ENCODE results near the gene PIK3R3. TPM values are rescaled to one million over a fixed set of nuclear protein-coding genes. Genes with fewer than 3 reads are reported as not detected.

PIK3R3 gene
- total RNA-seq, 1 experiment from 2014 or later: 1.6 TPM

DNA sequence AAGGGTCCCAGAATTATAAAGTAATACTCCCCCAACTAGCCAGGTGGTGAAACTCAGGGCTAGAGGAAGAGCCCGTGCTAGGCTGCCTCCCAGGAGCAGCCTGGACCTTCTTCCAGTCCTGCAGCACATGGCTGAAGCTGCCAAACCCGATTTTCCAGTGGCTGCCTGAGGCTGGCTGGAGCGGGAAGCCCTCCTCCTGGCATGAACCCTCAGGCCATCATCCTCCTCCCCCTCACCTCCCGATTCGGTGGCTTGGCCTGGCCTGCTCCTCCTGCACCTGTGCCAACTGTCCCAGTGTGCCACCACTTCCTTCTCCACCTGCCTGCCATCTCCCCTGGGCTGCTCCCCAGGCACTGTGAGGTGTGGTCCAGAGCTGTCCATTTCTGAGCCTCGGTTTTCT, 39.4 kb upstream of the PIK3R3 start:
- Histone ChIP-seq H3K27ac (ENCODE audit: low read depth, low read length) (peak overlapping the region; percentile 25; the same call in 1 of the 2 replicates), H3K9ac (ENCODE audit: low read length) (no peak overlapping the region), H2AFZ (ENCODE audit: low read depth, low read length, poor library complexity, severe bottlenecking) (peak overlapping the region; percentile 80), H3K27me3 (ENCODE audit: insufficient read depth, low read length) (no peaks in the 10 kb centered on the region), H3K4me3 (replicated peaks in 1 of 2; ENCODE audit: low read depth in 1 of 2, low read length in 2 of 2) (no peak overlapping the region), H3K4me2 (ENCODE audit: low read length) (peak overlapping the region; percentile 47), H3K36me3 (ENCODE audit: control insufficient read depth in 1 of 2, insufficient read depth in 2 of 2, low read length in 2 of 2) (no peaks in the 10 kb centered on the region), H3K9me3 (ENCODE audit: control insufficient read depth in 1 of 2, insufficient read depth in 1 of 2, low read depth in 1 of 2, low read length in 2 of 2) (no peaks in the 10 kb centered on the region), H3K79me2 (ENCODE audit: insufficient read depth, low read length) (no peaks in the 10 kb centered on the region), H3K4me1 (ENCODE audit: control insufficient read depth in 1 of 2, insufficient read depth in 2 of 2, low read length in 2 of 2) (peaks cover 39 to 42% of the 10 kb centered on the region in 2 experiments), H3K9me2 (ENCODE audit: insufficient read depth) (no peaks in the 10 kb centered on the region), H4K20me1 (ENCODE audit: insufficient read depth) (no peaks in the 10 kb centered on the region)
- BruUV-seq (replicated peaks): no TSS peak
- no peak for DNase-seq (ENCODE audit: low read depth, low spot score)
- ChIA-PET POLR2A (interaction anchor here (0.6 kb wide), 1 partner anchor 139 kb away, joined by 3 read pairs; no protein-coding TSS in a partner anchor), CTCF (interaction anchor here (2.1 kb wide), 1 partner anchor 52 kb away, joined by 9 read pairs; no protein-coding TSS in a partner anchor), RAD21 (ENCODE audit: low non-redundant PET in 1 of 2, low total read pairs in 2 of 2, uncharacterized antibody in 2 of 2, unreplicated experiment in 2 of 2) (interaction anchor here in 1 of 2 experiments (1.4 kb wide), 1 partner anchor 132 kb away, joined by 3 read pairs; no protein-coding TSS in a partner anchor)
- intact Hi-C loops (cut with micrococcal nuclease): no loop called here
- ATAC-seq: peak; percentile 48
- TF ChIP-seq JUND (IDR thresholded peaks at IDR 0.05) (no peak), CEBPB (IDR thresholded peaks at IDR 0.05; ENCODE audit: low read depth) (no peak), ZFX (IDR thresholded peaks at IDR 0.05) (no peak), TCF7L2 (IDR thresholded peaks at IDR 0.05; ENCODE audit: borderline replicate concordance, extremely low read depth, insufficient read depth, insufficient read length) (no peak), CBX3 (IDR thresholded peaks at IDR 0.05; ENCODE audit: low read depth) (0 out of 2 replicates have a peak, but pooled peaks have one; percentile 39), POLR2A (IDR thresholded peaks at IDR 0.05; ENCODE audit: borderline replicate concordance, extremely low read depth, insufficient read depth, insufficient read length) (no peak), POLR2AphosphoS5 (IDR thresholded peaks at IDR 0.05; ENCODE audit: low read depth, low read length) (peak; percentile 36; the same call in 1 of the 2 replicates), SIN3A (IDR thresholded peaks at IDR 0.05; ENCODE audit: low read depth) (no peak), EZH2phosphoT487 (IDR thresholded peaks at IDR 0.05; ENCODE audit: borderline replicate concordance) (no peak), EZH2 (IDR thresholded peaks at IDR 0.05) (no peak), FOSL1 (IDR thresholded peaks at IDR 0.05; ENCODE audit: low read depth) (no peak), ZNF274 (IDR thresholded peaks at IDR 0.05; ENCODE audit: low read depth, low read length) (no peak), ELF1 (IDR thresholded peaks at IDR 0.05; ENCODE audit: borderline replicate concordance, low read depth) (no peak), YY1 (IDR thresholded peaks at IDR 0.05; ENCODE audit: extremely low read depth, insufficient replicate concordance, low read depth, low read length) (no peak), SRF (IDR thresholded peaks at IDR 0.05; ENCODE audit: low read depth) (no peak), EGR1 (IDR thresholded peaks at IDR 0.05; ENCODE audit: low read depth) (0 out of 2 replicates have a peak, but pooled peaks have one; percentile 22)
- TF ChIP-seq, protein P1, sequence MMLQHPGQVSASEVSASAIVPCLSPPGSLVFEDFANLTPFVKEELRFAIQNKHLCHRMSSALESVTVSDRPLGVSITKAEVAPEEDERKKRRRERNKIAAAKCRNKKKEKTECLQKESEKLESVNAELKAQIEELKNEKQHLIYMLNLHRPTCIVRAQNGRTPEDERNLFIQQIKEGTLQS (IDR thresholded peaks at IDR 0.05): no peak
- TF ChIP-seq, protein P2, sequence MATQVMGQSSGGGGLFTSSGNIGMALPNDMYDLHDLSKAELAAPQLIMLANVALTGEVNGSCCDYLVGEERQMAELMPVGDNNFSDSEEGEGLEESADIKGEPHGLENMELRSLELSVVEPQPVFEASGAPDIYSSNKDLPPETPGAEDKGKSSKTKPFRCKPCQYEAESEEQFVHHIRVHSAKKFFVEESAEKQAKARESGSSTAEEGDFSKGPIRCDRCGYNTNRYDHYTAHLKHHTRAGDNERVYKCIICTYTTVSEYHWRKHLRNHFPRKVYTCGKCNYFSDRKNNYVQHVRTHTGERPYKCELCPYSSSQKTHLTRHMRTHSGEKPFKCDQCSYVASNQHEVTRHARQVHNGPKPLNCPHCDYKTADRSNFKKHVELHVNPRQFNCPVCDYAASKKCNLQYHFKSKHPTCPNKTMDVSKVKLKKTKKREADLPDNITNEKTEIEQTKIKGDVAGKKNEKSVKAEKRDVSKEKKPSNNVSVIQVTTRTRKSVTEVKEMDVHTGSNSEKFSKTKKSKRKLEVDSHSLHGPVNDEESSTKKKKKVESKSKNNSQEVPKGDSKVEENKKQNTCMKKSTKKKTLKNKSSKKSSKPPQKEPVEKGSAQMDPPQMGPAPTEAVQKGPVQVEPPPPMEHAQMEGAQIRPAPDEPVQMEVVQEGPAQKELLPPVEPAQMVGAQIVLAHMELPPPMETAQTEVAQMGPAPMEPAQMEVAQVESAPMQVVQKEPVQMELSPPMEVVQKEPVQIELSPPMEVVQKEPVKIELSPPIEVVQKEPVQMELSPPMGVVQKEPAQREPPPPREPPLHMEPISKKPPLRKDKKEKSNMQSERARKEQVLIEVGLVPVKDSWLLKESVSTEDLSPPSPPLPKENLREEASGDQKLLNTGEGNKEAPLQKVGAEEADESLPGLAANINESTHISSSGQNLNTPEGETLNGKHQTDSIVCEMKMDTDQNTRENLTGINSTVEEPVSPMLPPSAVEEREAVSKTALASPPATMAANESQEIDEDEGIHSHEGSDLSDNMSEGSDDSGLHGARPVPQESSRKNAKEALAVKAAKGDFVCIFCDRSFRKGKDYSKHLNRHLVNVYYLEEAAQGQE (IDR thresholded peaks at IDR 0.05; ENCODE audit: low read depth): no peak
- TF ChIP-seq, protein P3, sequence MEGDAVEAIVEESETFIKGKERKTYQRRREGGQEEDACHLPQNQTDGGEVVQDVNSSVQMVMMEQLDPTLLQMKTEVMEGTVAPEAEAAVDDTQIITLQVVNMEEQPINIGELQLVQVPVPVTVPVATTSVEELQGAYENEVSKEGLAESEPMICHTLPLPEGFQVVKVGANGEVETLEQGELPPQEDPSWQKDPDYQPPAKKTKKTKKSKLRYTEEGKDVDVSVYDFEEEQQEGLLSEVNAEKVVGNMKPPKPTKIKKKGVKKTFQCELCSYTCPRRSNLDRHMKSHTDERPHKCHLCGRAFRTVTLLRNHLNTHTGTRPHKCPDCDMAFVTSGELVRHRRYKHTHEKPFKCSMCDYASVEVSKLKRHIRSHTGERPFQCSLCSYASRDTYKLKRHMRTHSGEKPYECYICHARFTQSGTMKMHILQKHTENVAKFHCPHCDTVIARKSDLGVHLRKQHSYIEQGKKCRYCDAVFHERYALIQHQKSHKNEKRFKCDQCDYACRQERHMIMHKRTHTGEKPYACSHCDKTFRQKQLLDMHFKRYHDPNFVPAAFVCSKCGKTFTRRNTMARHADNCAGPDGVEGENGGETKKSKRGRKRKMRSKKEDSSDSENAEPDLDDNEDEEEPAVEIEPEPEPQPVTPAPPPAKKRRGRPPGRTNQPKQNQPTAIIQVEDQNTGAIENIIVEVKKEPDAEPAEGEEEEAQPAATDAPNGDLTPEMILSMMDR (IDR thresholded peaks at IDR 0.05 in 2 of 3, conservative IDR thresholded peaks at IDR 0.05 in 1 of 3; ENCODE audit: borderline replicate concordance in 1 of 3, insufficient read depth in 1 of 3, low read depth in 2 of 3, low read length in 2 of 3): no peak
- TF ChIP-seq, protein P4, sequence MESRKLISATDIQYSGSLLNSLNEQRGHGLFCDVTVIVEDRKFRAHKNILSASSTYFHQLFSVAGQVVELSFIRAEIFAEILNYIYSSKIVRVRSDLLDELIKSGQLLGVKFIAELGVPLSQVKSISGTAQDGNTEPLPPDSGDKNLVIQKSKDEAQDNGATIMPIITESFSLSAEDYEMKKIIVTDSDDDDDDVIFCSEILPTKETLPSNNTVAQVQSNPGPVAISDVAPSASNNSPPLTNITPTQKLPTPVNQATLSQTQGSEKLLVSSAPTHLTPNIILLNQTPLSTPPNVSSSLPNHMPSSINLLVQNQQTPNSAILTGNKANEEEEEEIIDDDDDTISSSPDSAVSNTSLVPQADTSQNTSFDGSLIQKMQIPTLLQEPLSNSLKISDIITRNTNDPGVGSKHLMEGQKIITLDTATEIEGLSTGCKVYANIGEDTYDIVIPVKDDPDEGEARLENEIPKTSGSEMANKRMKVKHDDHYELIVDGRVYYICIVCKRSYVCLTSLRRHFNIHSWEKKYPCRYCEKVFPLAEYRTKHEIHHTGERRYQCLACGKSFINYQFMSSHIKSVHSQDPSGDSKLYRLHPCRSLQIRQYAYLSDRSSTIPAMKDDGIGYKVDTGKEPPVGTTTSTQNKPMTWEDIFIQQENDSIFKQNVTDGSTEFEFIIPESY (IDR thresholded peaks at IDR 0.05; ENCODE audit: extremely low read depth, insufficient replicate concordance, low read length): no peak
- TF ChIP-seq, protein P5, sequence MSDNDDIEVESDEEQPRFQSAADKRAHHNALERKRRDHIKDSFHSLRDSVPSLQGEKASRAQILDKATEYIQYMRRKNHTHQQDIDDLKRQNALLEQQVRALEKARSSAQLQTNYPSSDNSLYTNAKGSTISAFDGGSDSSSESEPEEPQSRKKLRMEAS (IDR thresholded peaks at IDR 0.05): peak; percentile 86
